Smooth muscle cell (in vitro differentiated cells): ENCODE measurements around the gene ACADS. TPM values are rescaled to one million over a fixed set of nuclear protein-coding genes. Genes with fewer than 3 reads are reported as not detected.

Experiments used
- DNase-seq: peaks from one replicate; lab custom pipeline; 2025; ENCODE audit not compliant: unreplicated experiment; lab: John Stamatoyannopoulos, UW
- H2AFZ ChIP-seq: fragments of 200-600 bp; sonication (generic); 2 replicates; pipeline ENCODE4 v1.6.0; 2016; ENCODE audit warnings: antibody characterized with exemption, low read depth, mild to moderate bottlenecking
- H3F3A ChIP-seq: fragments of 200-600 bp; sonication (generic); 2 replicates; pipeline ENCODE4 v1.6.0; 2017; ENCODE audit warnings: antibody characterized with exemption, low read depth
- H3K27ac ChIP-seq: fragments of 200-600 bp; sonication (generic); 2 replicates; pipeline ENCODE4 v1.5.1; 2016; ENCODE audit warnings: low read depth, mild to moderate bottlenecking
- H3K27me3 ChIP-seq: fragments of 200-600 bp; sonication (generic); 2 replicates; pipeline ENCODE4 v1.6.1; 2016; ENCODE audit warnings: low read depth, mild to moderate bottlenecking
- H3K36me3 ChIP-seq: fragments of 200-600 bp; sonication (generic); 2 replicates; pipeline ENCODE4 v1.5.1; 2016; ENCODE audit warnings: low read depth
- H3K4me1 ChIP-seq: fragments of 200-600 bp; sonication (generic); 2 replicates; pipeline ENCODE4 v1.5.1; 2016; ENCODE audit warnings: low read depth
- H3K4me2 ChIP-seq: fragments of 200-600 bp; sonication (generic); 2 replicates; pipeline ENCODE4 v1.6.0; 2016; ENCODE audit warnings: mild to moderate bottlenecking
- H3K4me3 ChIP-seq: fragments of 200-600 bp; sonication (generic); 2 replicates; pipeline ENCODE4 v1.5.1; 2016; ENCODE audit warnings: mild to moderate bottlenecking
- H3K79me2 ChIP-seq: fragments of 200-600 bp; sonication (generic); 2 replicates; pipeline ENCODE4 v1.6.0; 2016; ENCODE audit warnings: low read depth, mild to moderate bottlenecking
- H3K9ac ChIP-seq: fragments of 200-600 bp; sonication (generic); 2 replicates; pipeline ENCODE4 v1.6.0; 2016; ENCODE audit warnings: low read depth
- H3K9me3 ChIP-seq: fragments of 200-600 bp; sonication (generic); replicated peaks from 2 replicates; pipeline ENCODE4 v1.5.1; 2016; ENCODE audit warnings: low read depth
- H4K20me1 ChIP-seq: fragments of 200-600 bp; sonication (generic); 2 replicates; pipeline ENCODE4 v1.6.0; 2016; ENCODE audit warnings: low read depth
- WGBS: methylation state at CpG from one replicate; pipeline ENCODE4 v1.1.7; 2016; ENCODE audit warnings: low lambda C conversion rate; 5-methylcytosine and 5-hydroxymethylcytosine counted together
- polyA plus RNA-seq: library from polyadenylated mRNA; unstranded; fragments of >200 nt; fragmentation: Nextera tagmentation; extraction: Ambion mirVana; gene quantifications from 2 replicates; pipeline ENCODE4 v1.2.1, GENCODE V29; 2016
- total RNA-seq: library from RNA; depleted of rRNA; stranded (reverse); fragments of >200 nt; gene quantifications from 2 replicates; pipeline ENCODE4 v1.2.3, GENCODE V29; 2014
- TF ChIP-seq, protein P1 (sequence below): fragments of 200-600 bp; sonication (generic); IDR thresholded peaks from 2 replicates; pipeline ENCODE4 v1.5.1; 2017; ENCODE audit warnings: borderline replicate concordance, mild to moderate bottlenecking, antibody characterized with exemption; ENCODE audit not compliant: insufficient read depth, poor library complexity, severe bottlenecking

Gene ACADS
- total and polyA plus RNA-seq, 2 experiments from 2014 or later, result 3.7 to 14.0 TPM

DNA sequence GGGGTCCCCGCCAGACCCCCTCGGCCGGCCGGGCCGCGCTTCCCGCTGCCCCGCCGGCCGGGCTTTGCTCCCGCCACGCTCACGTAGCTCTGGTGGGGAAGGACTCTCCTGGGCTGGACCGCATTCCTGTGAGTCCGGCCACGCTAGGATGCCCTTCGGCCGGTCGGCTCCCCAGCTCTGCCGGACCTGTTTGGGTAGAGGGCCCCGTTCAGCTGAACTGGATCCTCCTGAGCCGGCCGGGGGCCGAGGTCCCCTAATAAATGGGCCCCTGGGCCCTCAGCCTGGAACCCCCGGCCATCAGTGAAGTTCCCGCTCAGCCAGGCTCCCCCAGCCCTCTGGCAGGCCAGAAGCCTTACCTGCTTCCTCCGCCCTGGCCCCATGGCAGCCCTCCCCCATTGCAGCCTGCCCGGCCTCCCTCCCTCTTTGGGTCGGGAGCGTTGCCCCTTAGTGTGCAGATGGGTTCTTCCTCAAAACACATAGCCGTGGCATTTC is 14.8 kb upstream of the ACADS start:
- Histone ChIP-seq H4K20me1 (peaks cover 34% of the 10 kb centered on the region), H3K9ac (peak overlapping the region; percentile 85), H3K36me3 (no peaks in the 10 kb centered on the region), H3F3A (peaks cover 14% of the 10 kb centered on the region), H3K4me3 (peak overlapping the region; percentile 92), H2AFZ (peak overlapping the region; percentile 89), H3K27me3 (no peaks in the 10 kb centered on the region), H3K27ac (peak overlapping the region; percentile 39), H3K4me2 (peak overlapping the region; percentile 100), H3K9me3 (no peaks in the 10 kb centered on the region), H3K79me2 (peaks cover 32% of the 10 kb centered on the region), H3K4me1 (peaks cover 16% of the 10 kb centered on the region)
- DNase-seq, result no peak
- WGBS, result under 1% methylated on average over 19 of the region's 31 CpGs
- TF ChIP-seq, protein P1, sequence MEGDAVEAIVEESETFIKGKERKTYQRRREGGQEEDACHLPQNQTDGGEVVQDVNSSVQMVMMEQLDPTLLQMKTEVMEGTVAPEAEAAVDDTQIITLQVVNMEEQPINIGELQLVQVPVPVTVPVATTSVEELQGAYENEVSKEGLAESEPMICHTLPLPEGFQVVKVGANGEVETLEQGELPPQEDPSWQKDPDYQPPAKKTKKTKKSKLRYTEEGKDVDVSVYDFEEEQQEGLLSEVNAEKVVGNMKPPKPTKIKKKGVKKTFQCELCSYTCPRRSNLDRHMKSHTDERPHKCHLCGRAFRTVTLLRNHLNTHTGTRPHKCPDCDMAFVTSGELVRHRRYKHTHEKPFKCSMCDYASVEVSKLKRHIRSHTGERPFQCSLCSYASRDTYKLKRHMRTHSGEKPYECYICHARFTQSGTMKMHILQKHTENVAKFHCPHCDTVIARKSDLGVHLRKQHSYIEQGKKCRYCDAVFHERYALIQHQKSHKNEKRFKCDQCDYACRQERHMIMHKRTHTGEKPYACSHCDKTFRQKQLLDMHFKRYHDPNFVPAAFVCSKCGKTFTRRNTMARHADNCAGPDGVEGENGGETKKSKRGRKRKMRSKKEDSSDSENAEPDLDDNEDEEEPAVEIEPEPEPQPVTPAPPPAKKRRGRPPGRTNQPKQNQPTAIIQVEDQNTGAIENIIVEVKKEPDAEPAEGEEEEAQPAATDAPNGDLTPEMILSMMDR, result no peak

DNA sequence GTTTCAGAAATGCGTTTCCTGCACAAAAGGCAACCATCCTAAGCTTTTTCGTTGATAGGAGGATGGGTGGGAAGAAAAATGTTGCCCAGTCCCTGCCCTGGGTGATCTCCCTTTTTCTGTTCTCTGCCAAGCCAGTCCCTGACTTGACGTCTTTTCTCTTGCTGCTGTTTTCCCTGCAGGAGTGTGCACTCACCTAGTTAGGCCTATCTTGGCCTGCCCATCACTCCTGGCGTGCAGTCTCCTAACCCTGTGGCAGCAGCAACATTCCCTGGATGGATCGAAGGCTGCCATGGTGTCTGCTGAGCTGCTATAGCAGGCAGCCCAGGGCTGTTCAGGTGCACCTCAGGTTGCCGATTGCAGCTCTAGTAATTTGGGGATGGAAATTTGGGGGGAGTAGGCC is 14.2 kb upstream of the ACADS start:
- H4K20me1 ChIP-seq, result peaks cover 36% of the 10 kb centered on the region
- no peaks in the 10 kb centered on the region for H3K36me3 ChIP-seq
- WGBS, result 48% methylated on average over 6 of the region's 6 CpGs
- H2AFZ ChIP-seq, result no peak overlapping the region
- TF ChIP-seq, protein P1, result no peak
- no peaks in the 10 kb centered on the region for H3K27me3 ChIP-seq
- H3F3A ChIP-seq, result peaks cover 14% of the 10 kb centered on the region
- H3K4me3 ChIP-seq, result peak overlapping the region; percentile 92
- peaks cover 16% of the 10 kb centered on the region for H3K4me1 ChIP-seq
- H3K4me2 ChIP-seq, result peak overlapping the region; percentile 100
- no peak for DNase-seq
- H3K9ac ChIP-seq, result peak overlapping the region; percentile 85
- H3K9me3 ChIP-seq, result no peaks in the 10 kb centered on the region
- H3K79me2 ChIP-seq, result peaks cover 32% of the 10 kb centered on the region
- H3K27ac ChIP-seq, result no peak overlapping the region

DNA sequence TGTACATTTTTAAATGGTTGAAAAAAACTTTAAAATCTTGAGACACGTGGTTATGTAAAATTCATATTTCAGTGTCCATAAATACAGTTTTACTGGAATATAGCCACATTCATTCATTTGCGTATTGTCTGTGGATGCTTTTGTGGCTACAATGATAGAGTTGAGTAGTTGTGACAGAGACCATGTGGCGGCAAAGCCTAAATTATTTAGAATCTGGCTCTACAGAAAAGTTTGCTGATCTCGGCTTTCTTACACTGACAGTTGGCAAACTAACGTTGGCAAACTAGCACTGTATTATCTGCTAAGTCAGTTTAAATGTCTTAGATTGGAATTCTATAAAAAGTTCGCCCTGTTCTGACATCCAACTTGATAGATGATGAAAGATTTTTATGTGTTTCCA is 13.0 kb upstream of the ACADS start:
- Histone ChIP-seq H3K4me3 (no peak overlapping the region), H3K36me3 (no peaks in the 10 kb centered on the region), H4K20me1 (peaks cover 36% of the 10 kb centered on the region), H3K4me2 (no peak overlapping the region), H3K27me3 (no peaks in the 10 kb centered on the region), H3K27ac (no peak overlapping the region), H3K9me3 (no peaks in the 10 kb centered on the region), H3K9ac (no peak overlapping the region), H3F3A (peaks cover 14% of the 10 kb centered on the region), H3K79me2 (peaks cover 32% of the 10 kb centered on the region), H2AFZ (no peak overlapping the region), H3K4me1 (peaks cover 16% of the 10 kb centered on the region)
- no peak for DNase-seq
- WGBS, result 75% methylated on average over 6 of the region's 6 CpGs
- TF ChIP-seq, protein P1, result no peak

DNA sequence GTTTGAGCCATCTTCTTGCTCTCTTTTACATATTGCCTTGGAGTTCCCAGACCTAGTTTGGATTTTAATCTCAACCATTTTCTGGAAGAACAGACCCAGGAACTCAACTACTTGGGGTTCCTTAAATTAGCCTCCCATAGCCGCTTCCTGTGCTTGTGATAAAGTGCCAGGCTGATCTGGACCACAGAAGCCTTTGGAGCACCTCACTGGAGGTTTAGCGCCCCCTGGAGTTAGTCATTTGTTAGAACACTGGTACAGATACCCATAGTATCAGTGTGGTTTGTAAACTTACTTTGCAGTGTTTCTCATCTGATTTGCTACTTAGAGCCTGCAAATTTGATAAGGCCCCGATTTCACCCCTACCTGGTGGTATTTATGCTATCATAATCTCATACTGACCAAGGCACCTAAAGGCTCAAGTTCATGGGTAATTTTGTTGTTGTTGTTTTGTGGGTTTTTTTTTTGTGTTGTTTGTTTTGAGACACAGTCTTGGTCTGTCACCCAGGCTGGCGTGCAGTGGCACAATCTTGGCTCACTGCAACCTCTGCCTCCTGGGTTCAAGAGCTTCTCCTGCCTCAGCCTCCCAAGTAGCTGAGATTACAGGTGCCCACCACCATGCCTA is 11.7 kb upstream of the ACADS start:
- TF ChIP-seq, protein P1, result peak; percentile 82
- Histone ChIP-seq H3K4me1 (peaks cover 16% of the 10 kb centered on the region), H3K27ac (no peak overlapping the region), H3K9me3 (no peaks in the 10 kb centered on the region), H4K20me1 (peaks cover 36% of the 10 kb centered on the region), H3K9ac (no peak overlapping the region), H3K4me2 (no peak overlapping the region), H3K79me2 (peaks cover 32% of the 10 kb centered on the region), H2AFZ (no peak overlapping the region), H3F3A (peaks cover 14% of the 10 kb centered on the region), H3K4me3 (no peak overlapping the region), H3K27me3 (no peaks in the 10 kb centered on the region), H3K36me3 (peaks cover 4% of the 10 kb centered on the region)
- DNase-seq, result peak; percentile 4
- WGBS, result 37% methylated on average over 4 of the region's 4 CpGs
